ENCODE measurements around the gene SCAF4. TPM values are rescaled to one million over a fixed set of nuclear protein-coding genes. Genes with fewer than 3 reads are reported as not detected.

Gene SCAF4, protein sequence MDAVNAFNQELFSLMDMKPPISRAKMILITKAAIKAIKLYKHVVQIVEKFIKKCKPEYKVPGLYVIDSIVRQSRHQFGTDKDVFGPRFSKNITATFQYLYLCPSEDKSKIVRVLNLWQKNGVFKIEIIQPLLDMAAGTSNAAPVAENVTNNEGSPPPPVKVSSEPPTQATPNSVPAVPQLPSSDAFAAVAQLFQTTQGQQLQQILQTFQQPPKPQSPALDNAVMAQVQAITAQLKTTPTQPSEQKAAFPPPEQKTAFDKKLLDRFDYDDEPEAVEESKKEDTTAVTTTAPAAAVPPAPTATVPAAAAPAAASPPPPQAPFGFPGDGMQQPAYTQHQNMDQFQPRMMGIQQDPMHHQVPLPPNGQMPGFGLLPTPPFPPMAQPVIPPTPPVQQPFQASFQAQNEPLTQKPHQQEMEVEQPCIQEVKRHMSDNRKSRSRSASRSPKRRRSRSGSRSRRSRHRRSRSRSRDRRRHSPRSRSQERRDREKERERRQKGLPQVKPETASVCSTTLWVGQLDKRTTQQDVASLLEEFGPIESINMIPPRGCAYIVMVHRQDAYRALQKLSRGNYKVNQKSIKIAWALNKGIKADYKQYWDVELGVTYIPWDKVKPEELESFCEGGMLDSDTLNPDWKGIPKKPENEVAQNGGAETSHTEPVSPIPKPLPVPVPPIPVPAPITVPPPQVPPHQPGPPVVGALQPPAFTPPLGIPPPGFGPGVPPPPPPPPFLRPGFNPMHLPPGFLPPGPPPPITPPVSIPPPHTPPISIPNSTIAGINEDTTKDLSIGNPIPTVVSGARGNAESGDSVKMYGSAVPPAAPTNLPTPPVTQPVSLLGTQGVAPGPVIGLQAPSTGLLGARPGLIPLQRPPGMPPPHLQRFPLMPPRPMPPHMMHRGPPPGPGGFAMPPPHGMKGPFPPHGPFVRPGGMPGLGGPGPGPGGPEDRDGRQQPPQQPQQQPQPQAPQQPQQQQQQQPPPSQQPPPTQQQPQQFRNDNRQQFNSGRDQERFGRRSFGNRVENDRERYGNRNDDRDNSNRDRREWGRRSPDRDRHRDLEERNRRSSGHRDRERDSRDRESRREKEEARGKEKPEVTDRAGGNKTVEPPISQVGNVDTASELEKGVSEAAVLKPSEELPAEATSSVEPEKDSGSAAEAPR
- total RNA-seq (2021; fragmentation: NEBNext Ultra II Directional; extraction: Animal tissue kit (Norgen Biotek cat#: 25700)) (55.1 and 56.8 TPM in 2 replicates), polyA plus RNA-seq (2011; rRNA removed) (28.9 and 38.4 TPM in 2 replicates), polyA minus RNA-seq (2011; rRNA and poly(A)+ RNA removed) (37.2 and 43.3 TPM in 2 replicates)
- 24.4 TPM for polyA plus RNA-seq (2011; cell fraction: cytosol; rRNA removed)
- 62.9 TPM for polyA plus RNA-seq (2011; cell fraction: nucleus; rRNA removed)
- polyA plus RNA-seq (2012, experiment 1 of 2): 39.5 to 45.9 TPM (median 42.1 TPM) in 4 replicates
- polyA plus RNA-seq (2012, experiment 2 of 2): 16.1 TPM
- polyA plus RNA-seq (2013, experiment 1 of 2): 42.7 TPM
- polyA plus RNA-seq (2013, experiment 2 of 2): 37.1 TPM
- 25.5 TPM for polyA minus RNA-seq (2011; cell fraction: cytosol; rRNA and poly(A)+ RNA removed)
- polyA minus RNA-seq (2011; cell fraction: nucleus; rRNA and poly(A)+ RNA removed): 126 TPM
- long read RNA-seq, experiment 1, full-length matches to known transcripts: 1 of 13 reads
- long read RNA-seq, experiment 1, partial matches to known transcripts: 1 of 13 reads
- long read RNA-seq, experiment 1, other reads (novel, unspliced or antisense): 11 of 13 reads
- long read RNA-seq, experiment 2, partial matches to known transcripts: 0 of 6 reads
- long read RNA-seq, experiment 2, other reads (novel, unspliced or antisense): 6 of 6 reads

- Histone ChIP-seq H3K23me2 (ENCODE audit: low read depth, low read length) (peaks cover 10% of the 10 kb centered on the region), H2BK5ac (ENCODE audit: low read depth, low read length) (peak within 1 kb of the TSS; percentile 93), H2BK12ac (ENCODE audit: low read depth, low read length) (peak within 1 kb of the TSS; percentile 32; the same call in 1 of the 2 replicates), H2AFZ (ENCODE audit: low read length) (no peak within 1 kb of the TSS), H3K4me2 (ENCODE audit: insufficient read depth in 1 of 2, low read depth in 2 of 2, low read length in 2 of 2) (peak within 1 kb of the TSS; percentile 71 to 73), H4K20me1 (replicated peaks in 1 of 2; ENCODE audit: control insufficient read depth in 1 of 2, insufficient read depth in 2 of 2, low read length in 2 of 2) (peaks cover 20 to 22% of the 10 kb centered on the region in 2 experiments), H3K4me3 (ENCODE audit: extremely low read depth in 1 of 4, insufficient read depth in 2 of 4, low read depth in 3 of 4, low read length in 4 of 4) (peak within 1 kb of the TSS; percentile 82 to 99 (median 90)), H4K5ac (ENCODE audit: insufficient read length, low read depth, low read length) (peak within 1 kb of the TSS; percentile 93), H3K79me1 (ENCODE audit: low read depth, low read length) (peaks cover 2% of the 10 kb centered on the region; the same call in 1 of the 2 replicates), H3K27ac (ENCODE audit: low read depth, low read length) (peak within 1 kb of the TSS; percentile 97), H3K36me3 (ENCODE audit: control insufficient read depth in 2 of 4, insufficient read depth in 4 of 4, low read length in 3 of 4) (peaks cover 0 to 4% (median 0%) of the 10 kb centered on the region in 4 experiments; a peak in 1 of 8 replicates), H3K9me3 (ENCODE audit: insufficient read depth in 2 of 2, low read depth in 1 of 2, low read length in 1 of 2) (no peaks in the 10 kb centered on the region), H3K9ac (replicated peaks in 1 of 4; ENCODE audit: extremely low read depth in 1 of 4, low read depth in 3 of 4, low read length in 3 of 4) (peak within 1 kb of the TSS; percentile 90 to 99 (median 95)), H3K14ac (ENCODE audit: insufficient read length) (no peak within 1 kb of the TSS), H3K79me2 (ENCODE audit: control insufficient read depth in 1 of 2, insufficient read depth in 2 of 2, low read length in 2 of 2) (peaks cover 25 to 52% of the 10 kb centered on the region in 2 experiments), H2AK5ac (ENCODE audit: low read depth, low read length) (peak within 1 kb of the TSS; percentile 57; the same call in 1 of the 2 replicates), H3K56ac (replicated peaks; ENCODE audit: insufficient read length, low read depth, low read length) (peak within 1 kb of the TSS; percentile 93), H3K23ac (ENCODE audit: insufficient read length) (no peak within 1 kb of the TSS), H2BK15ac (ENCODE audit: low read length) (peak within 1 kb of the TSS; percentile 50; the same call in 1 of the 2 replicates), H4K8ac (ENCODE audit: extremely low read depth, insufficient read depth, low read length) (peak within 1 kb of the TSS; percentile 99), H2BK120ac (replicated peaks; ENCODE audit: low read depth, low read length) (peak within 1 kb of the TSS; percentile 15), H2BK20ac (ENCODE audit: low read length) (peak within 1 kb of the TSS; percentile 87; the same call in 1 of the 2 replicates), H3K18ac (ENCODE audit: extremely low read depth, low read length) (peak within 1 kb of the TSS; percentile 92), H3K4me1 (replicated peaks in 1 of 4; ENCODE audit: control insufficient read depth in 3 of 4, insufficient read depth in 4 of 4, low read length in 3 of 4) (peaks cover 12 to 17% (median 14%) of the 10 kb centered on the region in 4 experiments), H3K27me3 (replicated peaks in 1 of 4; ENCODE audit: control insufficient read depth in 3 of 4, extremely low read depth in 1 of 4, insufficient read depth in 3 of 4, low read length in 3 of 4) (no peaks in the 10 kb centered on the region), H3K4ac (replicated peaks; ENCODE audit: insufficient read length, low read depth, low read length) (peak within 1 kb of the TSS; percentile 19), H4K91ac (replicated peaks; ENCODE audit: insufficient read length, low read length) (peak within 1 kb of the TSS; percentile 85)
- CTCF ChIA-PET (ENCODE audit: partially characterized antibody): interaction anchor here (1.4 kb wide), 2 partner anchors 9 to 38 kb away, joined by 3 to 4 read pairs; no protein-coding TSS in a partner anchor
- POLR2A ChIA-PET (ENCODE audit: partially characterized antibody): interaction anchor here (0.6 to 3.1 kb wide), 20 partner anchors 8 to 869 kb away, joined by 3 to 16 read pairs (median 4); partner anchors contain the start of gene HUNK
- FAIRE-seq (no peak), DNase-seq (ENCODE audit: low read depth in 1 of 2, low spot score in 2 of 2) (peak; percentile 49 to 84)
- 4% methylated on average over 29 of the region's 98 CpGs; no CpG with 5 or more reads in 1 of the 2 experiments for WGBS, 2 experiments (ENCODE audit: extremely low coverage in 1 of 2, insufficient coverage in 1 of 2, insufficient read length in 1 of 2, insufficient replicate concordance in 2 of 2, low coverage in 1 of 2, low lambda C conversion rate in 2 of 2, missing lambda C conversion rate in 1 of 2)
- TF ChIP-seq YY1 (IDR thresholded peaks at IDR 0.05; ENCODE audit: low read depth, low read length): peak; percentile 9; the same call in 1 of the 2 replicates
- peak; percentile 92 for TF ChIP-seq E2F6 (IDR thresholded peaks at IDR 0.05)
These were observed at the start of gene SCAF4 for GRCh38 chr21:31731857-31732596. Gene SCAF4, minus strand, starts transcription at chr21:31732118. Its CDS starts 426 bp downstream, at chr21:31731692.
